IPS DF 4.7 (cell line): Measurements from ENCODE around the gene SMCO2.

Experiments
- DNase-seq: peaks from one replicate; pipeline ENCODE4 v3.0.0-alpha.2; 2013; ENCODE audit warnings: low spot score; ENCODE audit errors: extremely low read depth

Gene SMCO2

GRCh38 chr12:27446436-27446835 lies at the start of gene SMCO2:
SMCO2 (plus strand) TSS chr12:27446736; CDS start chr12:27470632, 23,896 bp downstream.
- DNase-seq, result no peak

GRCh38 chr12:27398466-27398865 lies 48.1 kb upstream of the SMCO2 start:
- no peak for DNase-seq

GRCh38 chr12:27399074-27399473 lies 47.5 kb upstream of the SMCO2 start:
- DNase-seq, result no peak

- no peak for DNase-seq
These were observed 45.6 kb upstream of the SMCO2 start for GRCh38 chr12:27400856-27401354.

- no peak for DNase-seq
These were observed 34.5 kb upstream of the SMCO2 start for GRCh38 chr12:27412047-27412446.

- no peak for DNase-seq
These were observed 23.8 kb upstream of the SMCO2 start for GRCh38 chr12:27422697-27423096.

GRCh38 chr12:27424631-27425230 lies 21.8 kb upstream of the SMCO2 start:
- DNase-seq, result no peak

GRCh38 chr12:27425306-27425705 lies 21.2 kb upstream of the SMCO2 start:
- no peak for DNase-seq

- no peak for DNase-seq
These were observed 19.6 kb upstream of the SMCO2 start for GRCh38 chr12:27426743-27427487.

GRCh38 chr12:27427824-27428223 lies 18.7 kb upstream of the SMCO2 start:
- DNase-seq, result no peak

- DNase-seq, result no peak
These were observed 18.1 kb upstream of the SMCO2 start for GRCh38 chr12:27428466-27428865.

GRCh38 chr12:27429606-27430005 lies 16.9 kb upstream of the SMCO2 start:
- DNase-seq, result no peak

- no peak for DNase-seq
These were observed 15.4 kb upstream of the SMCO2 start for GRCh38 chr12:27431185-27431584.

GRCh38 chr12:27434673-27435565 lies 11.6 kb upstream of the SMCO2 start:
- no peak for DNase-seq

GRCh38 chr12:27436029-27436428 lies 10.5 kb upstream of the SMCO2 start:
- peak; percentile 74 for DNase-seq

GRCh38 chr12:27436768-27437167 lies 9.8 kb upstream of the SMCO2 start:
- no peak for DNase-seq

GRCh38 chr12:27437839-27438238 lies 8.7 kb upstream of the SMCO2 start:
- no peak for DNase-seq

- DNase-seq, result no peak
These were observed 1.2 kb downstream of the SMCO2 start for GRCh38 chr12:27447761-27448160.

GRCh38 chr12:27449026-27449425 lies 2.5 kb downstream of the SMCO2 start:
- no peak for DNase-seq

GRCh38 chr12:27449893-27450534 lies 3.5 kb downstream of the SMCO2 start:
- no peak for DNase-seq

- no peak for DNase-seq
These were observed 4.7 kb downstream of the SMCO2 start for GRCh38 chr12:27451036-27451825.
